ENCODE results near the gene UBE2K. TPM values are rescaled to one million over a fixed set of nuclear protein-coding genes. Genes with fewer than 3 reads are reported as not detected.
"Not testable (repeated sequence)": the region's sequence is repeated elsewhere in the genome, so short reads cannot be mapped to it uniquely, and the experiment has no call there.

Gene UBE2K
- total RNA-seq, 1 donor from 2014 or later, result 77.3 TPM

- no peaks in the 10 kb centered on the region for H3K27me3 Mint-ChIP-seq (ENCODE audit: unreplicated experiment)
- no peaks in the 10 kb centered on the region for H3K4me1 Mint-ChIP-seq (ENCODE audit: unreplicated experiment)
- no peak for DNase-seq (ENCODE audit: extremely low spot score, unreplicated experiment)
- H3K36me3 Mint-ChIP-seq (ENCODE audit: unreplicated experiment), result peaks cover 29% of the 10 kb centered on the region
- TF ChIP-seq CTCF (IDR thresholded peaks at IDR 0.05), result no peak
- H3K27ac Mint-ChIP-seq (ENCODE audit: unreplicated experiment), result no peak overlapping the region
- no peak overlapping the region for H3K4me3 Mint-ChIP-seq (ENCODE audit: unreplicated experiment)
- H3K9me3 Mint-ChIP-seq (ENCODE audit: unreplicated experiment), result no peaks in the 10 kb centered on the region
Measured at GRCh38 chr4:39763714-39764572, 66.0 kb downstream of the UBE2K start.

DNA sequence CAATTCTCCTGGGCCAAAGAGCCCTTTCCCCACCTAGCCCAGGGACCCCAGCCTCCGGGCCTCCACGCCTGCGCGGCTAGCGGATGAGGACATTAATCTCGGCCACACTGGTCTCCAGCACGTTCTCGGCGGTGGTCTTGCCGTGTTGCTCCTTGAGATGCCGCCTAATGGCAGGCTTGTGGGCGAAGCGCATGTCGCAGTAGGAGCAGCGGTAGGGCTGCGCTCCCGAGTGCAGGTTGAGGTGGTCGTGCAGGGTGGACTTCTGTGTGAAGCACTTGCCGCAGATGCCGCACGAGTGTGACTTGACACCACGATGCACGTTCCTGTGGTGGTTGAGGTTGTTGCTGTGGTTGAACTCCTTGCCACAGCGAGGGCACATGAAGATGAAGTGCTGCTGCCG is 72.1 kb downstream of the UBE2K start:
- Mint-ChIP-seq H3K36me3 (ENCODE audit: unreplicated experiment) (peaks cover 17% of the 10 kb centered on the region), H3K27me3 (ENCODE audit: unreplicated experiment) (no peaks in the 10 kb centered on the region), H3K4me3 (ENCODE audit: unreplicated experiment) (no peak overlapping the region), H3K9me3 (ENCODE audit: unreplicated experiment) (no peaks in the 10 kb centered on the region), H3K4me1 (ENCODE audit: unreplicated experiment) (no peaks in the 10 kb centered on the region), H3K27ac (ENCODE audit: unreplicated experiment) (no peak overlapping the region)
- no peak for DNase-seq (ENCODE audit: extremely low spot score, unreplicated experiment)
- no peak for TF ChIP-seq CTCF (IDR thresholded peaks at IDR 0.05)

- peak; percentile 84 for DNase-seq (ENCODE audit: extremely low spot score, unreplicated experiment)
- Mint-ChIP-seq H3K36me3 (ENCODE audit: unreplicated experiment) (peaks cover 21% of the 10 kb centered on the region), H3K4me3 (ENCODE audit: unreplicated experiment) (no peak overlapping the region), H3K27ac (ENCODE audit: unreplicated experiment) (no peak overlapping the region), H3K27me3 (ENCODE audit: unreplicated experiment) (no peaks in the 10 kb centered on the region), H3K9me3 (ENCODE audit: unreplicated experiment) (no peaks in the 10 kb centered on the region), H3K4me1 (ENCODE audit: unreplicated experiment) (no peaks in the 10 kb centered on the region)
- TF ChIP-seq CTCF (IDR thresholded peaks at IDR 0.05), result no peak
Measured at GRCh38 chr4:39770471-39770870, 72.5 kb downstream of the UBE2K start.

- Mint-ChIP-seq H3K4me3 (ENCODE audit: unreplicated experiment) (no peak overlapping the region), H3K27me3 (ENCODE audit: unreplicated experiment) (no peaks in the 10 kb centered on the region), H3K4me1 (ENCODE audit: unreplicated experiment) (no peaks in the 10 kb centered on the region)
Measured at GRCh38 chr4:39770969-39771724, 73.2 kb downstream of the UBE2K start.

DNA sequence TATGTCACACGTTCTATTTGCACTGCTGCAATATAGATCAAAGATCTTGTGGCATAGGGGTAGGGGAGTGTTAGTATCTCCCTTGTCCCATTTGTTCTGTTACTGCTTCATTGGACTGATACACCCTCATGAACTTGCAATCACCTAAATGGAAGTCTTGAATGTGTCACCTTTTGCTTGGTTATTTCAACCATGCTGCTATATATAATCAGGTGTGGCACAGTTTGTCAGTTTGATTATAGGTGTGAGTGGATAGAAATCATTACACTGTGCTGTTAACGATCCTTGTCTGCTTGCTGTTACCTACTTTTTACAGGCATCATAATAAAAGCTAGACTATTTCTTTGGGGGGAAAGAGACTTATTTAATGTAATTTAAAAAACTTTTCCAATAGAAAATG is 84.1 kb downstream of the UBE2K start:
- H3K9me3 Mint-ChIP-seq (ENCODE audit: unreplicated experiment); H3K27me3 Mint-ChIP-seq (ENCODE audit: unreplicated experiment); H3K4me1 Mint-ChIP-seq (ENCODE audit: unreplicated experiment); DNase-seq (ENCODE audit: extremely low spot score, unreplicated experiment); H3K4me3 Mint-ChIP-seq (ENCODE audit: unreplicated experiment); H3K27ac Mint-ChIP-seq (ENCODE audit: unreplicated experiment): not testable (repeated sequence)
- peaks cover 27% of the 10 kb centered on the region for H3K36me3 Mint-ChIP-seq (ENCODE audit: unreplicated experiment)

More at GRCh38 chr4:39770969-39771724, 73.2 kb downstream of the UBE2K start:
- Mint-ChIP-seq H3K27ac (ENCODE audit: unreplicated experiment) (no peak overlapping the region), H3K9me3 (ENCODE audit: unreplicated experiment) (no peaks in the 10 kb centered on the region), H3K36me3 (ENCODE audit: unreplicated experiment) (peaks cover 24% of the 10 kb centered on the region)
- DNase-seq (ENCODE audit: extremely low spot score, unreplicated experiment), result peak; percentile 83
- no peak for TF ChIP-seq CTCF (IDR thresholded peaks at IDR 0.05)
